Dermis blood vessel endothelial cell (primary cell): Measurements from ENCODE around the gene CFAP300. TPM values are rescaled to one million over a fixed set of nuclear protein-coding genes. Genes with fewer than 3 reads are reported as not detected.

Source experiments
- total RNA-seq: library from RNA; depleted of rRNA; stranded (reverse); fragments of >200 nt; gene quantifications from 2 replicates; pipeline ENCODE4 v1.2.3, GENCODE V29; 2014

CFAP300 gene
- total RNA-seq, 1 donor from 2014 or later: not detected

Other genes starting within 250 kb of the CFAP300 start
- gene CEP126, start 132.4 kb upstream of the CFAP300 start, total RNA-seq: 0.34 and 1.1 TPM in 2 replicates
- gene ANGPTL5, start 130.9 kb upstream of the CFAP300 start, total RNA-seq: 0.09 TPM in 1 of 2 replicates, not detected in the other
- gene YAP1, start 63.0 kb downstream of the CFAP300 start, total RNA-seq: 84.2 and 85.0 TPM in 2 replicates